HG03457 (cell line): ENCODE results near the gene TUBA1B.

ENCODE experiments used
- ATAC-seq: cut with Tn5 transposase; IDR thresholded peaks from one replicate; pipeline ENCODE4 v1.9.1; 2021; ENCODE audit warnings: moderate number of reproducible peaks; ENCODE audit not compliant: unreplicated experiment

The TUBA1B gene

DNA sequence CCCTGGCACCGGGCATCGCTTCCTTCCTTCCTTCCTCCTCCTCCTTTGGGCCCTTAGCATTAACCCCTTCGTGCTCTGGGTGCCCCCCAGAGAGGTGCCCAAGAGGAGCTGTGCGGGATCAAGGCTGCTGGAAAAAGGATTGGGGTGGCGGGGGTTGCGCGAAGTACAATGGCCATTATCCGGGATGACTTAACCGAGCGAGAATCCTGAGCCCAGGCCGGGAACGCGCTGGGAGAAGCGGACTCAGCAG is 39.4 kb downstream of the TUBA1B start:
- ATAC-seq: no peak

DNA sequence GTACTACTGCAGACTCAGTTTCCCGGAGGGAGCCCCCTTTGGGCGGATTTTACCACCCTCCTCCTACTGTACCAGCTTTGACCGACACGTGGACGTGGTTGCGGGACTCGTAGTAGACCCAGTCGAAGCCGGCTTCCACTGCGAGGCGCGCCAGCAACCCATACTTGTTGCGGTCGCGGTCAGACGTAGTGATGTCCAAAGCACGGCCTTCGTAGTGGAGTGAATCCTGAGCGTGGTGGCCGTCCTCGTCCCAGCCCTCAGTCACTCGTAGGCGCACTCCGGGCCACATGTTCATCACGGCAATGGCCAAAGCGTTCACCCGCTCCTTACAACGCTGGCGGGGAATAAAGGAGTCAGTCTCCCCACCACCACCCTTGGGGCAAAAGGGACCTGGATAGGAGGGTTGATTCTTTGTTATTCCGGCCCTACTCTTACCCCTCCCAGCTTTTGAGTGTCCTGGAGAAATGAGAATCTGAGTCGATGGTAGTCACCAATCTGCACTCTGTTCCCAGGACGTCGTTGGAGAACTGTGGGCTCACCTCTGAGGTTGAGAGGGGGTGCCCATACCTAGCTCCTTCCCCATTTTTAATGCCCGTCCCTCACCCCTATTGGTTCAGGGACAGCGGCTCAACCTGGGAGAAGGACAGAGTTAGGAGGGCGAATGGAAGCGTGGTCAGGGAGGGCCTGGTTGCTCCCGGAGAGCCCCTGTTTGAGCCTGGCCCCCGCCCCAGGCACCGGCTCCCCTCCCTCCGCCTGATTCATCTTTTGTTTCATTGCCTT is 39.9 kb downstream of the TUBA1B start:
- ATAC-seq: no peak

DNA sequence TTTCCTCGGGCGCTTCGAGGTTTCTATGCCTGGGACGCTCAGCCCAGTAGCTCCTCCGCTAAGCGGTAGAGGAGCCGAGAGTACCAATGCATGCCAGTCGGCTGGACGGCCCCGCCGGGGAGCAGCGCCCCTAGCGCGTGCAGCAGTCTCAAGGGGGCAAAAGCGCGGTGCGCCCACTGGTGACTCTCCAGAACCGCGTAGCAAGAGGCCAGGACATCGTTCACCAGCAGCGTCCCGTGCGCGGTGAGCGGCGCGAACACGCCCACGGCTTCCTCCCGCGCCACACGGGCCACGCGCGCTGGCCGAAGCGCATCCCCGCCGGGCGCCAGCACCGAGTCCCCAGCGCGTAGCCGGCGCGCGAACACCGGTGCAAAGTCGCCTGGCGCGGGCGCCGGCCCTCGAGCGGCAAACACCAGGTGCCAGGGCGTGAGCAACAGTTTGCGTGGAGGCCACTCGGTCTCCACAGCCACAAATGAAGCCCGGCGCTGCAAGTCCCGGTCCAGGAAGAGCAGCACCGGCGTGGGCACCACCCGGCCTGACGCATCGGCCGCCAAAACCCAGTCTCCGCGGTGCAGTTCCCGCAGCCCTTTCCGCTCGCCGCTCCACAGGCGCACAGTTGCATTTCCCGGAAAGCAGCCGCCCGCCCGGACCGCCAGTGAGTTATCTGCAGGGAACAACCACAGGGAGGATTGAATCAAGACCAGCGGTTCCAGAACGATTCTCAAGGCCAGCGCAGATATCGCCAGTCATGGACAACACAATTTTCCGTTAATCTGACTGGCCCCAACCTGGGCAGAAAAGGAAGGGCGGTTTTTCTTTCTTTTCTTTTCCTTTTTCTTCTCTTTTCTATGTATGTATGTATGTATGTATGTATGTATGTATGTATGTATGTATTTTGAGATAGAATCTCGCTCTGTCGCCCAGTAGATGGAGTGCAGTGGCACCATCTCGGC is 41.1 kb downstream of the TUBA1B start:
- no peak for ATAC-seq

DNA sequence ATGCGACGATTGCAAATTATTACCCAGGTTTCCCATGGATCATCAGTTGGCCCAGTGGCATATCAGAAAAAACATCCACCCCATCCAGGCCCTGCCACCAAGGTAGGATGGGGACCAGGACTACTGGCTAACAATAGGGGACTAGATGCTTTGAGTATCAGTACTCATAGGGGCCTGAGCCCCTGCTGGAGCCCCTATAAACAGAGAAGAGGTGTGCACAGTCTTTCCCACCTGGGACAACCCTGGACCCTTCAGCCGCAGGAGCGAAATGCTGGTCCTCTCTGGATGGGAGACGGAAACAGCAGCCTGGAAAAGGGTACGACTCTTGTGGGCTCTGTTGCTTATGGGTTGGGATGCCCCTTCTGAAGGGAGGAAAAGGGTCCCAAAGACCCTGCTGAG is 42.3 kb downstream of the TUBA1B start:
- ATAC-seq: no peak

DNA sequence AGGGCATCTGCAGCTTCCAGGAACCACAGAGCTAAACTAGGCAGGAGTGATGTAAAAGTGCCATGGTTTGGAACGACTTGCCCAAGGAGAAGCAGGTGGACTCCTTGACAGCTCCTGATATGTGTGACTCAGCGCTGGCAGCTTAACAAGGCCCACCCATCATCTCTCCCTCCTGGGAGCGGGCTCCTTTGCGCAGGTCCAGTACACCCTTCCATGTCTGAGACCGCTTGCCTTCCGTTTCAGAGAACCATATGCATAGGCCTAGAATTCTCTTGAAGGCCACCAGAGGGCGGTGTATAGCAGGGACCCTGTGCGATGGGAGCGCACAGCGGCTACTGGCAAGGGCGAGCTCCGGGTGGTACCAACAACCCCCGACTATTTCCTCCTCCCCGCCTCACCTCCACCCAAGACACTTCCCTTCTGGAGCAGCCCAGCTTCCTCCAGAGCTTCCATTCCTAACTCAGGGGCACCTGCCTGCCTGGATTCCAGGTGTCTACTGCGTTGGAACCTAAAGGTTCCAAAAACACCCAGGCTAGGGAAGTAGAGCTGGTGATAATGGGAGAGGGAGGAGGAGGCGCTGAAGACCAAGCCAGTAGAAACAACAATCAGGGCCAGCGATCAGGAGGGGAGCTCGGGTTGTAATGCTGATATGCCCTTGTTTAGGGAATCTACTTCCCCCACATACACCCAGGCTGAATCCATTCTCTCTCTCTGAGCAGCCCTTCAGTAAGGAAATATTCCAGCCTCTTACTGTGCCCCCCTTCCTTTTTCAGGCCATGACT is 42.9 kb downstream of the TUBA1B start:
- peak; percentile 56 for ATAC-seq

DNA sequence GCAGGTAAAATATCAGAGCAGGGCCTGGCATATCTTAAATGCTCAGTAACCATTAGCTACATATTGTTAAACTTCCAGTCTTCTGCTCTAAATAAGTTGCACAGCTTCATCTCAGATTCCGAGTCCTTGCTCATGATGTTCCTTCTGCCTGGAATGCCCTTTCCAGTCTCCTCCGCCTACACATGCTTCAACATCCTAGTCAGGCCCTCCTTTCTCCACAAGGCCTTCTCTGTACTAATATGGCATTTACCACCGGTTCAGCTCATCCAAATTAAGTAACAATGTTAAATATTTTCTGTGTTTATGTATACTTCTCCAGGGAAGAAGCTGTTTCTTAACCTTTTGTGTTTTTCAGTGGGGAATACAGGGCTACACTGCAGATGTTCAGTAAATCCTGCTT is 45.1 kb downstream of the TUBA1B start:
- no peak for ATAC-seq

DNA sequence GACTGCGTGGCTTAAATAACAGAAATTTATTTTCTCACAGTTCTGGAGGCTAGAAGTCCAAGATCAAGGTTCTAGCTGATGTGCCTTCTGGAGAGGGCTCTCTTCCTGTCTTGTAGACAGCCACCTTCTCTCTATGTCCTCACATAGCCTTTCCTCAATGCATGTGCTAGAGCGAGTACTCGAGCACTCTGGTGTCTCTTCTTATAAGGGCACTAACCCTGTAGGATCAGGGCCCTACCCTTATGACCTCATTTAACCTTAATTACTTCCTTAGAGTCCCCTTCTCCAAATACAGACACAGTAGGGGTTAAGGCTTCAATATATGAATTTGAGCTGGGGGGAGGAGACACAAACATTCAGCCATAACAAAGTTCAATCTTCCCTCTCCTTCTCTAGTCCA is 46.8 kb downstream of the TUBA1B start:
- ATAC-seq: no peak

DNA sequence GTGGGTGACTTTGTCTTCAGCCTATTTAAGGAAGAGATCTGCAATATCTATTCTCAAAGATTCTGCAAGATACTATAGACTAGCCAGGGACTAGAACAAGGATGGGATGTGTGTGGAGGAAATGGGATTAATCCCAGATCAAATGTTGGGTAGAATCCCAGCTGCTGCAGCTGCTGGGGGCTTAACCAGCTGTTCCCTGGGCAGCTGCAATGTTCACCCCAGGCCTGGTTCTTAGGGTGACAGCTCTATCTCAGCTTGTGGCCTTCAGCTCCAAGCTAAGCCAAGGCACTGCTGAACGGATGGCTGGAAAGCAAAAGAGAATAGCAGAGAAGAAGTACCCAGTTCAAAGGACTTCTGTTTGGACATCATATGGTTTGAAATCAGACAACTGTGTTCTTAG is 51.4 kb downstream of the TUBA1B start:
- ATAC-seq: no peak
